ENCODE measurements around the gene MAP4K1.

MAP4K1 gene

GRCh38 chr19:38647966-38648768 lies 30.4 kb upstream of the MAP4K1 start (continued):
- TF ChIP-seq ZNF701 (tag by site-specific recombination; IDR thresholded peaks at IDR 0.05) = no peak
- TF ChIP-seq, protein P1, sequence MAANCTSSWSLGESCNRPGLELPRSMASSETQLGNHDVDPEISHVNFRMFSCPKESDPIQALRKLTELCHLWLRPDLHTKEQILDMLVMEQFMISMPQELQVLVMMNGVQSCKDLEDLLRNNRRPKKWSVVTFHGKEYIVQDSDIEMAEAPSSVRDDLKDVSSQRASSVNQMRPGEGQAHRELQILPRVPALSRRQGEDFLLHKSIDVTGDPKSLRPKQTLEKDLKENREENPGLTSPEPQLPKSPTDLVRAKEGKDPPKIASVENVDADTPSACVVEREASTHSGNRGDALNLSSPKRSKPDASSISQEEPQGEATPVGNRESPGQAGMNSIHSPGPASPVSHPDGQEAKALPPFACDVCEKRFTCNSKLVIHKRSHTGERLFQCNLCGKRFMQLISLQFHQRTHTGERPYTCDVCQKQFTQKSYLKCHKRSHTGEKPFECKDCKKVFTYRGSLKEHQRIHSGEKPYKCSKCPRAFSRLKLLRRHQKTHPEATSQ (tag by site-specific recombination; IDR thresholded peaks at IDR 0.05) = no peak
- TF ChIP-seq ZNF37A (tag by site-specific recombination; IDR thresholded peaks at IDR 0.05) = no peak
- 0 out of 2 replicates have a peak, but pooled peaks have one; percentile 13 for TF ChIP-seq ZNF624 (tag by site-specific recombination; IDR thresholded peaks at IDR 0.05)
- TF ChIP-seq, protein P2, sequence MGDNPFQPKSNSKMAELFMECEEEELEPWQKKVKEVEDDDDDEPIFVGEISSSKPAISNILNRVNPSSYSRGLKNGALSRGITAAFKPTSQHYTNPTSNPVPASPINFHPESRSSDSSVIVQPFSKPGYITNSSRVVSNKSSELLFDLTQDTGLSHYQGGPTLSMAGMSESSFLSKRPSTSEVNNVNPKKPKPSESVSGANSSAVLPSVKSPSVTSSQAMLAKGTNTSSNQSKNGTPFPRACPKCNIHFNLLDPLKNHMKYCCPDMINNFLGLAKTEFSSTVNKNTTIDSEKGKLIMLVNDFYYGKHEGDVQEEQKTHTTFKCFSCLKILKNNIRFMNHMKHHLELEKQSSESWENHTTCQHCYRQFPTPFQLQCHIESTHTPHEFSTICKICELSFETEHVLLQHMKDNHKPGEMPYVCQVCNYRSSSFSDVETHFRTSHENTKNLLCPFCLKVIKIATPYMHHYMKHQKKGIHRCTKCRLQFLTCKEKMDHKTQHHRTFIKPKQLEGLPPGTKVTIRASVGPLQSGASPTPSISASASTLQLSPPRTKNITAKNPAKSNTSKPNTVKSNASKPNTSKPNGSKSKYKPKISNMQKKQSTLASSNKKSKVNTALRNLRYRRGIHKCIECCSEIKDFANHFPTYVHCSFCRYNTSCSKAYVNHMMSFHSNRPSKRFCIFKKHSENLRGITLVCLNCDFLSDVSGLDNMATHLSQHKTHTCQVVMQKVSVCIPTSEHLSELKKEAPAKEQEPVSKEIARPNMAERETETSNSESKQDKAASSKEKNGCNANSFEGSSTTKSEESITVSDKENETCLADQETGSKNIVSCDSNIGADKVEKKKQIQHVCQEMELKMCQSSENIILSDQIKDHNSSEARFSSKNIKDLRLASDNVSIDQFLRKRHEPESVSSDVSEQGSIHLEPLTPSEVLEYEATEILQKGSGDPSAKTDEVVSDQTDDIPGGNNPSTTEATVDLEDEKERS (tag by site-specific recombination; IDR thresholded peaks at IDR 0.05) = no peak
- TF ChIP-seq, protein P3, sequence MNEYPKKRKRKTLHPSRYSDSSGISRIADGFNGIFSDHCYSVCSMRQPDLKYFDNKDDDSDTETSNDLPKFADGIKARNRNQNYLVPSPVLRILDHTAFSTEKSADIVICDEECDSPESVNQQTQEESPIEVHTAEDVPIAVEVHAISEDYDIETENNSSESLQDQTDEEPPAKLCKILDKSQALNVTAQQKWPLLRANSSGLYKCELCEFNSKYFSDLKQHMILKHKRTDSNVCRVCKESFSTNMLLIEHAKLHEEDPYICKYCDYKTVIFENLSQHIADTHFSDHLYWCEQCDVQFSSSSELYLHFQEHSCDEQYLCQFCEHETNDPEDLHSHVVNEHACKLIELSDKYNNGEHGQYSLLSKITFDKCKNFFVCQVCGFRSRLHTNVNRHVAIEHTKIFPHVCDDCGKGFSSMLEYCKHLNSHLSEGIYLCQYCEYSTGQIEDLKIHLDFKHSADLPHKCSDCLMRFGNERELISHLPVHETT (tag by site-specific recombination; IDR thresholded peaks at IDR 0.05) = peak; percentile 14; the same call in 1 of the 2 replicates
- no peak for TF ChIP-seq ZNF184 (tag by site-specific recombination; IDR thresholded peaks at IDR 0.05)
- TF ChIP-seq ZNF660 (tag by site-specific recombination; IDR thresholded peaks at IDR 0.05) = no peak
- no peak for TF ChIP-seq ZNF626 (tag by site-specific recombination; IDR thresholded peaks at IDR 0.05)
- TF ChIP-seq ZNF544 (tag by site-specific recombination; IDR thresholded peaks at IDR 0.05) = no peak
- TF ChIP-seq KLF7 (tag by site-specific recombination; IDR thresholded peaks at IDR 0.05; ENCODE audit: borderline replicate concordance) = no peak
- TF ChIP-seq ZNF664 (tag by site-specific recombination; IDR thresholded peaks at IDR 0.05) = no peak; the same call in 1 of the 2 replicates
- no peak for TF ChIP-seq ZNF48 (tag by site-specific recombination; IDR thresholded peaks at IDR 0.05)
- TF ChIP-seq ZNF324 (tag by site-specific recombination; IDR thresholded peaks at IDR 0.05) = peak; percentile 11; the same call in 1 of the 2 replicates
- TF ChIP-seq, protein P4, sequence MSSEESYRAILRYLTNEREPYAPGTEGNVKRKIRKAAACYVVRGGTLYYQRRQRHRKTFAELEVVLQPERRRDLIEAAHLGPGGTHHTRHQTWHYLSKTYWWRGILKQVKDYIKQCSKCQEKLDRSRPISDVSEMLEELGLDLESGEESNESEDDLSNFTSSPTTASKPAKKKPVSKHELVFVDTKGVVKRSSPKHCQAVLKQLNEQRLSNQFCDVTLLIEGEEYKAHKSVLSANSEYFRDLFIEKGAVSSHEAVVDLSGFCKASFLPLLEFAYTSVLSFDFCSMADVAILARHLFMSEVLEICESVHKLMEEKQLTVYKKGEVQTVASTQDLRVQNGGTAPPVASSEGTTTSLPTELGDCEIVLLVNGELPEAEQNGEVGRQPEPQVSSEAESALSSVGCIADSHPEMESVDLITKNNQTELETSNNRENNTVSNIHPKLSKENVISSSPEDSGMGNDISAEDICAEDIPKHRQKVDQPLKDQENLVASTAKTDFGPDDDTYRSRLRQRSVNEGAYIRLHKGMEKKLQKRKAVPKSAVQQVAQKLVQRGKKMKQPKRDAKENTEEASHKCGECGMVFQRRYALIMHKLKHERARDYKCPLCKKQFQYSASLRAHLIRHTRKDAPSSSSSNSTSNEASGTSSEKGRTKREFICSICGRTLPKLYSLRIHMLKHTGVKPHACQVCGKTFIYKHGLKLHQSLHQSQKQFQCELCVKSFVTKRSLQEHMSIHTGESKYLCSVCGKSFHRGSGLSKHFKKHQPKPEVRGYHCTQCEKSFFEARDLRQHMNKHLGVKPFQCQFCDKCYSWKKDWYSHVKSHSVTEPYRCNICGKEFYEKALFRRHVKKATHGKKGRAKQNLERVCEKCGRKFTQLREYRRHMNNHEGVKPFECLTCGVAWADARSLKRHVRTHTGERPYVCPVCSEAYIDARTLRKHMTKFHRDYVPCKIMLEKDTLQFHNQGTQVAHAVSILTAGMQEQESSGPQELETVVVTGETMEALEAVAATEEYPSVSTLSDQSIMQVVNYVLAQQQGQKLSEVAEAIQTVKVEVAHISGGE (tag by site-specific recombination; conservative IDR thresholded peaks at IDR 0.05; ENCODE audit: low read depth) = 0 out of 2 replicates have a peak, but pooled peaks have one; percentile 9
- no peak for TF ChIP-seq ZNF16 (tag by site-specific recombination; IDR thresholded peaks at IDR 0.05; ENCODE audit: low read depth)
- TF ChIP-seq OSR2 (tag by site-specific recombination; IDR thresholded peaks at IDR 0.05) = no peak
- 0 out of 2 replicates have a peak, but pooled peaks have one; percentile 4 for TF ChIP-seq FEZF1 (tag by site-specific recombination; IDR thresholded peaks at IDR 0.05)
- peak; percentile 64 for TF ChIP-seq HIC1 (tag by site-specific recombination; IDR thresholded peaks at IDR 0.05)
- no peak; the same call in 1 of the 2 replicates for TF ChIP-seq ZNF157 (tag by site-specific recombination; IDR thresholded peaks at IDR 0.05)
- TF ChIP-seq KLF8 (tag by site-specific recombination; IDR thresholded peaks at IDR 0.05) = peak; percentile 22; the same call in 1 of the 2 replicates
- TF ChIP-seq BCL6B (tag by site-specific recombination; IDR thresholded peaks at IDR 0.05) = no peak
- TF ChIP-seq, protein P5, sequence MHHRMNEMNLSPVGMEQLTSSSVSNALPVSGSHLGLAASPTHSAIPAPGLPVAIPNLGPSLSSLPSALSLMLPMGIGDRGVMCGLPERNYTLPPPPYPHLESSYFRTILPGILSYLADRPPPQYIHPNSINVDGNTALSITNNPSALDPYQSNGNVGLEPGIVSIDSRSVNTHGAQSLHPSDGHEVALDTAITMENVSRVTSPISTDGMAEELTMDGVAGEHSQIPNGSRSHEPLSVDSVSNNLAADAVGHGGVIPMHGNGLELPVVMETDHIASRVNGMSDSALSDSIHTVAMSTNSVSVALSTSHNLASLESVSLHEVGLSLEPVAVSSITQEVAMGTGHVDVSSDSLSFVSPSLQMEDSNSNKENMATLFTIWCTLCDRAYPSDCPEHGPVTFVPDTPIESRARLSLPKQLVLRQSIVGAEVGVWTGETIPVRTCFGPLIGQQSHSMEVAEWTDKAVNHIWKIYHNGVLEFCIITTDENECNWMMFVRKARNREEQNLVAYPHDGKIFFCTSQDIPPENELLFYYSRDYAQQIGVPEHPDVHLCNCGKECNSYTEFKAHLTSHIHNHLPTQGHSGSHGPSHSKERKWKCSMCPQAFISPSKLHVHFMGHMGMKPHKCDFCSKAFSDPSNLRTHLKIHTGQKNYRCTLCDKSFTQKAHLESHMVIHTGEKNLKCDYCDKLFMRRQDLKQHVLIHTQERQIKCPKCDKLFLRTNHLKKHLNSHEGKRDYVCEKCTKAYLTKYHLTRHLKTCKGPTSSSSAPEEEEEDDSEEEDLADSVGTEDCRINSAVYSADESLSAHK (tag by site-specific recombination; IDR thresholded peaks at IDR 0.05) = 0 out of 2 replicates have a peak, but pooled peaks have one; percentile 2
